NCI-H82 treated with DMSO at 0.1 percent for 48 hours (cell line): ENCODE data around the gene ACAT1.
"Not testable (repeated sequence)": the region's sequence is repeated elsewhere in the genome, so short reads cannot be mapped to it uniquely, and the experiment has no call there.

ENCODE experiments used
- DNase-seq: peaks from one replicate; lab custom pipeline; 2025; ENCODE audit not compliant: unreplicated experiment; lab: John Stamatoyannopoulos, UW

Gene ACAT1

DNA sequence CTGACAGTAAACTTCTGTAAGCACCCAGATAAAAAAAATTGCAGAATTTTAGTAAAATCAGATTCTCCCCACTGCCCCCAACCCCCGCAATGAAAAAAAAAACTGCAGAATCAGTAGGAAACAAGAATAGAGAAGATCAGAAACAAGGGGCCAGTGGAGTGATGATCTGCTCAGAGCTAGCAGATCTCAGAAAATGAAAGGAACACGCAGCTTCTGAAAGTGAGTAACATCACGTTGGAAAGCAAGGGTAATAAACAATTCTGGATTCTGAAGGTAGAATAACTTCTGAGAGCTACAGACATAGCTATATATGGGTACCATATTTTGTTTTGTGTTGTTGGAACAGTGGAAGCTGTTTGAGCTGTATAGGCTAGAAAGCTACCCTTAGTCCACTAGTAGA lies 23.2 kb downstream of the ACAT1 start:
- DNase-seq = no peak

DNA sequence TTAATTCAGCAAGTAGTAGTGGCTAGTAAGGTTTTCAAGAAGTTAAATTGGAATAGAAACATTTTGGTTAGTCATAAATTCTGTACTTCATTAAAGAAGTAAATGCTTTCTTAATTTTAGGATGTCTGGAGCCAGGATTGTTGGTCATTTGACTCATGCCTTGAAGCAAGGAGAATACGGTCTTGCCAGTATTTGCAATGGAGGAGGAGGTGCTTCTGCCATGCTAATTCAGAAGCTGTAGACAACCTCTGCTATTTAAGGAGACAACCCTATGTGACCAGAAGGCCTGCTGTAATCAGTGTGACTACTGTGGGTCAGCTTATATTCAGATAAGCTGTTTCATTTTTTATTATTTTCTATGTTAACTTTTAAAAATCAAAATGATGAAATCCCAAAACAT lies 25.8 kb downstream of the ACAT1 start:
- no peak for DNase-seq

DNA sequence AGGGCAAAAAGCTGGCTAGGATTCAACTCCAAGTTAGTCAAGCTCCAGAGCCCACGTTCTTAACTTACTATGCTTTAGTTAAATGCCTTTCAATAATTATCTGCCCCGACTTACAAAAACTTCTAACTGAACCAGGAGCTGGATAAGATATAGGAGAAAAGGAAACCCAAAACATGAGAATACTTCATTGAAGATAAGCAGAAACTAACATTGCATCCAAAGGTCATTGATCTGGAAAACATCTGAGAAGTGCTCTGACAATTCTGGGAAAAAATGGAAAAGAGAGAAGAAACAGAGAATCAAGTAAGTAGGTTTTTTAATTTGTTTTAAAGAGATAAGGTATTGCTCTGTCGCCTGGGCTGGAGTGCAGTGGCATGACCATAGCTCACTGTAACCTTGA lies 27.2 kb downstream of the ACAT1 start:
- no peak for DNase-seq

DNA sequence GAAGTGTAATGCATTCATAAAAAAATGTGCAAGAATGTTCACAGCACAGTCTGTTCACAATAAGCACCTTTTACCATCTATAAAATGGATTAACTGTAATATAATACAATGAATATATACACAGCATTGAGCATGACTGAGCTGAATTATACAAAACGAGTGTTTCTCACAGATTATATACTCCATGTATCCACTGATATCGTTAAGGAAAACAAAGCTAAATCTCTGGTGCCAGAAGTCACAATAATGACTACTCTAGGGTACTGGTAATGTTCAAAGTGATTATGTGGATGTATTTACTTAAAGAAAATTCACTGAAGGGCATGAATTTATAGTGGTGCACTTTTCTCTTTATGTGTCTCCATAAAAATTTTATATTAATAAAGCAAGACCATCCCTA lies 33.2 kb downstream of the ACAT1 start:
- no peak for DNase-seq

DNA sequence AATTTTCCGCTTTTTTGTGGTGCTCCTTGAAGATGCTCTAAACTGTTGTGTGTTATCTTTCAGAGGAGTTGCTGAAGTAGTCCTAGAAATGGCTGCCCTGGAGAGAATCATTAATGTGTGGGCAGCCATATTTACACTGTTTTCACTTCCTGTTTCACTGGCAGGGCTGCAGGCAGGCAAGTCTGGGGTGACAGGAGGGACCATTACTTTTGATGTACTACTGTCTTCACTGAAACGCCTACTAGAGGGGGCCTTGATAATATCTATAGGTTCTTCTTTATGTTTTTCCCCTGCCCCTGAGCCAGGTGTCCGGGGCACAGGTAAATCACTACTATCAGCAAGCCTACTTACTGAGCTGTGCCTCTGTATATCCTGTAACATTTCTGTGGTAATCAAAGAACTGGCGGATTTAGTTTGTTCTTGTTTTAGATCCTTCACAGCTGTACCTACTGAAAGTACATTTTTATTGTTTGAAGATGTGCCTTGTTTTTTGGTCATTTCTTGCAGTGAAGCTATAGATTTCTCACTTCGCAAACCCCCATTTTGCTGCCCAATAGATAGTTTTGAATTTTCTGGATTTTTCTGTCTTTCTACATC lies 39.7 kb downstream of the ACAT1 start:
- DNase-seq = no peak

DNA sequence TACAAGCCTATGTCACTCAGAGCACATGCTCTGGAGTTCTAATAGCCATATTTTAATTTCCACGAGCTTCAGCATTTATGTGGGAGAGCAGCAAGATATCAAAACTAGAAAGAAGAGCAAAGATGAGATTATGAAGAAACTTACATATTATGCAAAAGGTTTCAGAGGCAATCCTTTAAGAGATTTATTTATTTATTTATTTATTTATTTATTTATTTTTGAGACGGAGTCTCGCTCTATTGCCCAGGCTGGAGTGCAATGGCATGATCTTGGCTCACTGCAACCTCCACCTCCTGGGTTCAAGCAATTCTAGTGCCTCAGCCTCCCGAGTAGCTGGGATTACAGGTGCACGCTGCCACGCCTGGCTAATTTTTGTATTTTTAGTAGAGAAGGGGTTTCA lies 41.5 kb downstream of the ACAT1 start:
- not testable (repeated sequence) for DNase-seq

DNA sequence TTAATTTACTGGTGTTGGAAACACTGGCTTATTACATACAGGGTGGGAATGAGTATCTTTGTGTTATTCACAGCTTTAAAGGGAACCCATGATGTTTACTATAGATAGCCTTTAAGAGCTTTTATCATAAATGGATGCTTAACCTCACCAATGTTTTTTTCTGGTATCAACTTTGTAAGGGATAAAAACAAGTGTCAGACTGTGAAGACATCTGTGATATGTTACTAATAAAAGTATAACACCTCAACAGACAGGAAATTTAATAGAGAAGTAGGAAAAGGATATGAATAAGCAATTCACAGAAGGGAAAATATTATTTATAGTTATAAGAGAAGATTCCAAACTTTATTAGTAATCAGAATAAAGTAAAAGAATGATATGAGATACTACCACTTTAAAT lies 46.3 kb downstream of the ACAT1 start:
- no peak for DNase-seq

DNA sequence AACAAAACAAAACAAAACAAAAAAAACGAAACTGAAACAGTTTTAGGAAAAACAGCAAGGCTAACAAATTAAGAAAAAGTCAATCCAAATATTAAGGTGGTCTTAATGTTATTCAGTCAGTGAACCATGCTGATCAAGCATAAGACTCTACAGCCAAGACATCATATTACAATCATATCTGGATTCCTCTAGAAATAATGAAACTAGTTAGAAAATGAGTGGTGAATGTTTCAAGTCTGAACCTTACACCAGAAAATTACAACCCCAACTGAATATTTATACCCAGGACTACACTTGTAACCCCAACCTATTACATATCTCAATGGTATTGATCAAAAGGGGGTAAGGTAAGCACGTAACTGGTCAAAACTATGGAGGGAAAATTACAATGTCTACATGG lies 48.8 kb downstream of the ACAT1 start:
- DNase-seq = no peak

DNA sequence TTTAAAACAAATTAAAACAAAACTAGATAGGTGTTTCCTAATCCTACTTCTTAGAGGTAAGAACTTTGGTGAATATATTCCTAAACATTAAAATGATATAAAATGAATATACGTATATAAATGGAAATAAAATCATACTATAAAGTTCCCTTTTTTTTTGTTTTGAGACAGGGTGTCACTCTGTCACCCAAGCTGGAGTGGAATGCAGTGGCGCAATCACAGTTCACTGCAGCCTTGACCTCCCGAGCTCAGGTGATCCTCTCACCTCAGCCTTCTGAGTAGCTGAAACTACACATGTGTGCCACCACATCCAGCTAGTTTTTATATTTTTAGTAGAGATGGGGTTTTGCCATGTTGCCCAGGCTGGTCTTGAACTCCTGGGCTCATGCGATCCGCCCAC lies 56.2 kb downstream of the ACAT1 start:
- no peak for DNase-seq

DNA sequence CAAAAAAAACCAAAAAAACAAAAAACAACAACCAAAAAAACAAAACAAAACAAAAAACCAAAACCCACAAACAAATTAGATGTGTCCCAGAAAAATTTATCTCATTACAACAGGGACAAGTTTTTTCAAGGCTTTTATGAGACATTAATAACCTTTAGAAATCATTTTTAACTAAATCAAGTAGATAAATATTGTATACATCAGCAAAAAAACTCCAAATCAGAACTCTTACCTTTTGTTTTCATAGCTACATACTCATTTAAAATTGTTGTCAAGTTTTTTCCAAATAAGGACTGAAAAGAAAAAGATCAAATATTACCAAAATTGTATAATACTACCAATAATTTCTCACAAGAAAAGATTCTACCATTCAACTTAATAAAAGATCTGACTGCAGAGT lies 72.4 kb downstream of the ACAT1 start:
- no peak for DNase-seq

DNA sequence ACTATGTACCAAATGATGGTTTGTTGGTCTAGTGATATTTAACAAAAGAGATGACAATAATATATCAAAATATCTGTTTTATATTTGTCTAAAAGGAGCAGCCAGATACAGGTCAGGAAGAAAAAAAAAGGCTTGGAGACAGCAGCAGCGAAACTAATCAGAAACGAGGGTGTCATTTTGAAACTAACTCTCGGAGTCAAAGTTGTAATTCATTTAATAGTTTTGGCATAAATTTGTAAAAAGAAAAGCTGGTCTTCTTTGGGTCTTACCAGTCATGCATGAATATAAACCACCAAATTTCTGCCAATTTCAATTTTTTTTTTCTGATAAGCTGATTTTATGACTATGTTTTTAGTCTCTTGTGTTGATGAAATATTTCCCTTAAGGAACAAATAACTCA lies 75.5 kb downstream of the ACAT1 start:
- no peak for DNase-seq
